ENCODE results near the gene RFWD3.
"Not testable (repeated sequence)": the region's sequence is repeated elsewhere in the genome, so short reads cannot be mapped to it uniquely, and the experiment has no call there.

Gene RFWD3

DNA sequence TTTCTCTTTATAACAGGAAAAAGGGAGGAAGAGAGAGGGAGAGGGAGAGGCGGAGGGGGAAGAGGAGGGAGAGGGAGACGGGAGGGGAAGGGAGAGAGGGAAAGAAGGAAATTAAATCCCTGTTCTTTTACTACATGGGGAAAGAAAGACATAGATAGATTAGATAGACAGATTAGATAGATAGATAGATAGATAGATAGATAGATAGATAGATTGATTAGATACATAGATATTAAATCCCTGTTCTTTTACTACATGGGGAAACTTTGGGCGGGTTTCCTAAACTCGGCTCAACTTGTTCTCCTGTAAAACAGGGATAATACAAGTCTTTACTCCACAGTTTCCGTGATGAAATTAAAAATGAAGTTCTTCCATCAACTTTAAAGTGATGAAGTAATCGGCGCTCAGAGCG lies 661 bp downstream of the RFWD3 start:
- no peak for DNase-seq (ENCODE audit: low read depth)

DNA sequence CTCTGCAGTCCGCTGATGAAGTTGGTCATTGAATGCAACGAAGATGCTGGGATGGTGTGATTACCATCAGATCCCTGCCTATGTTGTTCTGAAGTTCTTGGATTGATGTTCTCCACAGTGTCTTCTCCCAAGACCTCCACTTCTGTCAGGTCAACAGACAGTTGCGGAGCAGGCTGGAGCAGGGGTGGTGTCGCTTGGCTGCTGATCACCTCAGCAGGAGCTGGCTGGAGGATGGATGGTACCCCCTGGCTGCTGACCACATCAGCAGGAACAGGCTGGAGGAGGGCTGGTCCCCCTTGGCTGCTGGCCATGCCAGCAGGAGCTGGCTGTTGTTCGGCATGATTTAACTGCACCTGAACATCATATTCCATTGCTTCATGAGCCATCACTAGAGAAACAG lies 5.6 kb downstream of the RFWD3 start:
- no peak for DNase-seq (ENCODE audit: low read depth)

DNA sequence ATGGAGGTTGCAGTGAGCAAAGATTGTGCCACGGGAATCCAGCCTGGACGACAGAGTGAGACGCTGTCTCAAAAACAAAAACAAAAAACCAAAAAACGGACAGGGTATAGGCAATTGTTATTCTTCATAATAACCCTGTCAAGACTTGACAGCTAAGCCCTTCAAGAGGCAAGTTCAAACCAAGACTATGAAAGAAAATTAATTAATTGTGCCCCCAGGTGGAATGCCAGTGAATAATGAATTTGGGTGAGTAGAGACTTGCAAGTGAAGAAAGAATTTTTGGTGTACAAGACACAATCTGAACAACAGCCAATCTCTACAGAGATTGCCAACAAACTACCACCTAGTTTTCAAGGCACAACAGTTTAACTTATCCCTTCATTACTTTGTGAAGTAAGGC lies 6.3 kb downstream of the RFWD3 start:
- DNase-seq (ENCODE audit: low read depth): no peak

DNA sequence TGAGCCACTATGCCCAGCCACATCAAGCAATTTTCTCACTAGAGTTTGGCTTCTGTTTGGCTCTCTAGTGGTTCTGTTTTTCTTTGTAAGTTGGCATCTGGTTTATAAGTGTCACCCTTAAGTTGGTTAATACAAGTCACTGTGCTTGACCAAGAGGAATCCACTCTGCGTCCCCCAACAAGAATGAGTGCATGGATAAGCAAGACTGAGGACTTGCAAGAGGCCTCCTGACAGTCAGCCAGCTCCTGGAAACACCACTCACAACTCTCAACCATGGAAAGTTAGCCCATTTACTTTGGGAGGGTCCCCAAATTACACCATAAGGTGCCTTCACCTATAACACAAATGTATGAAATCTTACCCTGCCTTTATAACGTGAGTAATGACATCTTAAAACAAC lies 7.6 kb downstream of the RFWD3 start:
- DNase-seq (ENCODE audit: low read depth): no peak

DNA sequence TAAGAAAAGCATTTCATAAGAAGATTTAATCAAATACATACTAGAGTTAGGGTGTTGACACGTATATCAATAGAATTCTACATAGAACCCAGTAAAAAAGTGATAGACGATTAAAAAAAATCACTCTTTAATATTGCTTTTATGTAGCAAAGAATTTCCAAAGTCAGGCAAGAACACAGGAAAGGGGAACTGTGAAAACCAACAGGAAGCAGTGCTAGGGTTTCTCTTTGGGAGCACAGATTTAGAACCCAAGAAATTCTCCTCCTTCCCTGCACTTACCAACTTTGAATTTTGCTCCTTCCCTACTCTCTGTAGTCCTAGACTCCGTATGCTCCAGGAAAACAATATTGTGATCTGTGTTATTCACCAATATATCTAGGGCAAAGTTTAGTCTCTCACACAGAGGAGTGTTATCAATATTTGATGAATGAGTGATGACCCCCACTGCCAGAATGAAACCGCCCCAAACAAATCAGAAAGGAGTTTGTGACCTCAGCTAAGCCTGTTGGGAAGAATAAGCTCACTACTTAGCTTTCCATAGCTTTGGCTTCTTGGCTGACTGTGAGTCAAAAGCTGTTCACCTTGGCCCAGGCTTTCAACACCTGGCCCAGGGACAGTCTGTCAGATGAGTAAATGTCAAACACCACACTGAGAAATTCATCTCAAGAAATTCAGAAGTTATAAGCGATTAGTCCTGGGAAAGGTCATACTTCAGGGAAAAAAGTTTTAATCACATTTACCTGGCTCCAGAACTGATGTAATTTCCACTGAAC lies 8.6 kb downstream of the RFWD3 start:
- DNase-seq (ENCODE audit: low read depth): no peak

DNA sequence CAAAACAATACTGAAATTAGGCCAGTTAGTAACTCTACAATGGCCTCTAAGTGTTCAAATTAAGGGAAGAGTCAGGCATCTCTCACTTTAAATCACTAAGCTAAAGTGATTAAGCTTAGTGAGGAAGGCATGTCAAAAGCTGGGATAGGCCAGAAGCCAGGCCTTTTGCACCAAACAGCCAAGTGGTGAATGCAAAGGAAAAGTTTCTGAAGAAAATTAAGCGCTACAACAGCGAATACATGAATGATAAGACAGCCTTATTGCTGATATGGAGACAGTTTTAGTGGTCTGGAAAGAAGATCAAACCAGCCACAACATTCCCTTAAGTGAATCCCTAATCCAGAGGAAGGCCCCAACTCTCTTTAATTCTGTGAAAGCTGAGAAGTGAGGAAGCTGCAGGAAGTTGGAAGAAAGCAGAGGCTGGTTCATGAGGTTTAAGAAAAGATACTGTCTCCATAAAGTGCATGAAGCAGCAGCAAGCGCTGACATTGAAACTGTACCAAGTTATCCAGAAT lies 12.1 kb downstream of the RFWD3 start:
- DNase-seq (ENCODE audit: low read depth): no peak

DNA sequence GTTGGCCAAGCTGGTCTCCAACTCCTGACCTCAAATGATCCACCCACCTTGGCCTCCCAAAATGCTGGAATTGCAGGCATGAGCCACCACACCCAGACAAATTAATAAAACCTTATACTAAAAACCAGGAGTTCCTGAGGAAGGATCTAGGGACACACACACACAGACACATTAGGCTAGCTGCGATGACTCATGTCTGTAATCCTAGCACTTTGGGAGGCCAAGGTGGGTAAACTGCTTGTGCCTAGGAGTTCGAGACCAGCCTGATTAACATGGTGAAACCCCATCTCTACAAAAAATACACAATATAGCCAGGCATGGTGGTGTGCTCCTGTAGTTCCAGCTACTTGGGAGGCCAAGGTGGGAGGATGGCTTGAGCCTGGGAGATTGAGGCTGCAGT lies 13.8 kb downstream of the RFWD3 start:
- not testable (repeated sequence) for DNase-seq (ENCODE audit: low read depth)

DNA sequence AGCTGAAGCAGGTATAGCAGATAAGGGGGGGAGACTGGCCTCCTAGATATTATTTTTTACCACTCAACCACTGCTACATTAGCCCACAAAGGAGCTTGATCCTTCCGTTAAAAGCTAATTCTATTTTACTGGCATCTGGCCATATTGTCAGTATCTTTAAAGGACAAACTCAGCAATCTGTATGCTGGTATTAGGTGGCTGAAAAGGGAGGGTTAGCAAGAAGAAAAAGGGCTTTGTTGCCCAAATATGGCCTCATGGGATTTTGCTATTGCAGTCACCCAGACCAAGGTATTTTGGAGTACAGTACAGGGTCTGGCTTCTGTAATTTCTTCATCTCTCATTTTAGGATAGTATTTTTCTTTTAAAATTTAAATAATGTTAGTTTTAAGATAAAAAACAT lies 14.4 kb downstream of the RFWD3 start:
- no peak for DNase-seq (ENCODE audit: low read depth)

DNA sequence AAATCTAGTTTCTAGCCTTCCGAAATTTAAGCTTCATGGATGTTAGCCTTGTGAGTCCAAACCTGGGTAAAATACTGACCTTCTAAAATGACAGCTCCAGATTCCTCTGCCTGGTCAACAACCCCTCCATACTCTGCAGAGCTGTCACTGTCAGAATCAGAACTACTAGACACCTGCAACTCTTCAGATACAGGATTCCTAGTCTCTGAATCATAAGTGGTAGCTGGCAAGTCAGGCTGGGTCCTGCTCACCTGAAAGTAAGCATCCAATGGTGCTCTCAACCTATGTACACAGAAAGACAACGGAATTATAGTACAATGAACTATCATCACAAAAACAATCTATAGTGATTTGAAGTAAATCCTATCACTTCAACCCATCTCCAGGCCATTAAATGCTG lies 14.8 kb downstream of the RFWD3 start:
- no peak for DNase-seq (ENCODE audit: low read depth)

DNA sequence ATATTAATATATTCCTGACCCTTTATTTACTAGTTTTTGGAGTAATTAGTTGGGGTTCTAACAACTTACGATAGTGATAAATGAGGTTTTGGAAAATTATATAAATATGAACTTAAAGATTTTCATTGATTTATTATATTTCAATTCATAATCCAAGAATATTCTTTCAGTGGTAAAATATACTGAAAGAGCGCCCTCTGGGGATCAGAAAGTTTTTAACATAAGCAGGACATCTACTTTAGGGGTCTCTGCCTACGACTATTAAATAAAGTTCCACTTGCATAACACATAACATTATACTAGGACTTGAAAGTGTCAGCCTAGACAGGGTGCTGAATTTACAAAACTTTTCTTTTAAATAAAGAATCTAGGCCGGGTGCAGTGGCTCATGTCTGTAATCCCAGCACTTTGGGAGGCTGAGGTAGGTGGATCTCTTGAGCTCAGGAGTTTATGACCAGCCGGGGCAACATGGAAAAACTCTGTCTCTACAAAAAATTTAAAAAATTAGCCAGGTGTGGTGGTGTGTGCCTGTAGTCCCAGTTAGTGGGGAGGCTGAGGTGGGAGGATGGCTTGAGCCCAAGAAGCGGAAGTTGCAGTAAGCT lies 15.6 kb downstream of the RFWD3 start:
- DNase-seq (ENCODE audit: low read depth): no peak

DNA sequence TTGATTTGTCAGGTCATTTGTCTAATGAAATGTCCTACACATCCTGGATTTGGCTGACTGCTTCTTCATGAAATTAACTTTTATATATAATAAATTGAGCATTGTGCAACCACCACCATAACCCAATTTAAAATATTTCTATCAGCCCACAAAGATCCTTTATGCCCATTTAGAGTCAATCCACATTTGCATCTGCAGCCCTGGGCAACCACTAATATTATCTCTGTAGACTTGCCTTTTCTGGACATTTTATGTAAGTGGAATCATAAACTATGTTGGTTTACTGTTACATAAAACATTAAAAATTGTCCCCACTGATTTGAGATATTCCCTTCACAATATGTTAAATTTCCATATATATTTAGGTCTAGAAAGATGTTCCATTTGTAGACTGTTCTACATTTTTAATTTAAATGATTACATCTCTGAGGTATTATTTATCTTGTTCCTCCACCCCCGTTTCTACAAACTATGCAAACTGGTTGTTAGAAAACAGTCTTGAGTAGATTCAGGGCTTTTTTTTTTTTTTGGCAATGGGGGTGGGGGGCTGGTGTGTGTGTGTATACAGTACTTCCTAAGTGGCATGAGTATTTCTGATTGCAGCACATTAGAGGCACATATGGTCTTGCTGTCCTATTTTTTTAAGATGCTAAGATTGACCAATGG lies 16.7 kb downstream of the RFWD3 start:
- no peak for DNase-seq (ENCODE audit: low read depth)

DNA sequence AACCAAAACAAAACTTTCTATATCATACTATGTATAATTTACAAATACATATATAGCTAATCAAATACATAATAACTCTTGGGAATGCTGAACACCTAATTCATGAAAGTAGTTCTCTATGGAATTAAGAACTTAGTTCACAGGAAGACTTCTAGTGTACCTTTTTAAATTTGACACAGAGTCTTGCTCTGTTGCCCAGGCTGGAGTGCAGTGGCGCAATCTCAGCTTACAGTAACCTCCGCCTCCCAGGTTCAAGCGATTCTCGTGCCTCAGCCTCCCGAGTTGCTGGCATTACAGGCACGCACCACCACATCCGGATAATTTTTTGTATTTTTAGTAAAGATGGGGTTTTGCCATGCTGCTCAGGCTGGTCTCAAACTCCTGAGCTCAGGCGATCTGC lies 24.7 kb downstream of the RFWD3 start:
- DNase-seq (ENCODE audit: low read depth): no peak

DNA sequence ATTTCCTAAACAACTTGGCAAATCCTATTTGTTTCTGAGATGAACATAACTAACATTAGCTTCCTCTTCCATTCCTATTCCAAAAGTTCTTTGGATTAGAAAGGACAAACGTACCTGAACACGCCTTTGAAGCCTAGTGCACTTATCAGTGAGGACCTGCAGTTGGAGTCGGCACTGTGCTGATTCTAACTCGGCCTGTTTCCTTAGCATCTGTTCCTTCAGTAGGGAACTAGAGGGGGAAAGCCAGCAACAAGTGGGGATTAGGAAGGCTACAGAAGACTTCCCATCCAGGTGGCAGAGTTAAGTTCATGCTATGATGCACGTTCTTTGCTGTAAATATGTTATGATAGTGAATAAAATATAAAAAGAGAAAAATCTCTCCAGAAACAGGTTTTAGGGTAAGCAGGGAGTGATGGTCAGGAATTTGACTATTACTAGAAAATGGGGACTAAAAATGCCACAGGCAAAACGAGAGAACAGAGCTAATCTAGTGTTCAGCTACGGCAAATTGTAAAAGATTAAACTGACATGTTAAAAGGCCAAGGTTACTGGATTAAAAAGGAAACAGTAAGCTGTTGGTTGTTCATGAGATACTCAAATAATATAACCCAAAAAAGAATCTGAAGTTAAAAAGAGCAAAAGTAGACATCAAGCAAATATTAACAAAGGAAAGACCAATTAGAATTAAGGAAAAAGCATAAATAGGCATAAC lies 28.8 kb downstream of the RFWD3 start:
- DNase-seq (ENCODE audit: low read depth): no peak

DNA sequence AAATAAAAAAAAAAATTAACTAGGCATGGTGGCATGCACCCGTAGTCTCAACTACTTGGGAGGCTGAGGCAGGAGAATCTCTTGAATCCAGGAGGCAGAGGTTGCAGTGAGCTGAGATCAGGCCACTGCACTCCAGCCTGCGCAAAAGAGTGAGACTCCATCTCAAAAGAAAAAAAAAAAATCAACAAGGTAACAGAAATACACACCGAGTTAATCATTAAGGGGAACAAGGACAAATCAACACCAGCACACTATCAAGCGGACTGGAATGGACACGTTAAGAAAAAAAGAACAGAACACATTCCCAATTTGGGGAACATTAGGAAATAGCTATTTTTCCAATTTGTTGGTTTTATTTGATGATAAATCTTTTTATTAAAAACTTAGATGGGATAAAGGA lies 31.4 kb downstream of the RFWD3 start:
- DNase-seq (ENCODE audit: low read depth): no peak

DNA sequence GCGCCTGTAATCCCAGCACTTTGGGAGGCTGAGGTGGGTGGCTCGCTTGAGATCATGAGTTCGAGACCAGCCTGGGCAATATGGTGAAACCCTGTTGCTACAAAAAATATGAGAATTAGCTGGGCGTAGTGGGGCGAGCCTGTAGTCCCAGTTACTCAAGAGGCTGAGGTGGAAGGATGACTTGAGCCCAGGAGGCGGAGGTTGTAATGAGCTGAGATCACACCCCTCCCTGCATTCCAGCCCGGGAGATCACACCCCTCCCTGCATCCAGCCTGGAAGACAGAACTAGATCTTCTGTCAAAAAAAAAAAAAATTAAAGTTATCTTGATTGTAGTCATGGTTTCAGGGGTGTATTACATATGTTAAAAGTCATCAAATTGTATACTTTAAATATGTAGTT lies 33.0 kb downstream of the RFWD3 start:
- no peak for DNase-seq (ENCODE audit: low read depth)

DNA sequence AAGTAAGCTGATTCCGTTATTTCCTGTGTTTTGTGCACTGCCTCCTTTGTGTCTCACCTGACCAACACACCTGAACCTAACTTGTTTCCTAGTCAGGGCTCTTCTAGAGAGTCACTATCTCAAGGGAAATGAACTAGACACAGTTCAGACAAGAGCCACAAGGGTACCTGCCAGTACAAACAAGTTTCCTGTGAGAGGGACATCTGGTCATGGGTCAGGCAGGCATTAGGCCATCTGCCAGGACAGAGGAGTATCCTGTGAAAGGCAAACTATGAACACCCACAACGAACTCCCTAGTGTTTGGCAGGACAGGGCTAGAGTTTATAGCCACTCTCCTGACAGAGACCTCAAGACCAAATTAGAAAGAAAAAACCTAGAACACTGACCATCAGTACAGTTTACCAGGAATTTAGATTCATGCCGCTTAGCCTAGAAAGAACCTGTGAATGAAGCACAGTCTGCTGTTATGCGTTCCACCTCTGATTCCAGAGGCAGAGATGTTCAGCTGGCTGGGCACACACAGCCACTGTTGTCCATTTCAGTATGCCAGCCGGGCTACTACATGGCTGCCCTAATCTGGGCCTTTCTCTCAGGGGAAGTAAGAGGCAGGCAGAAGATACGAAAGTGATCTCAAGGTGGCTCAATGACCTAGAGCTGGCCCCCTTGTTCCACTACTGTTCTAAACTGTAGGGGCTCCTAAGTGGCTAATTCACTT lies 39.0 kb downstream of the RFWD3 start:
- no peak for DNase-seq (ENCODE audit: low read depth)

DNA sequence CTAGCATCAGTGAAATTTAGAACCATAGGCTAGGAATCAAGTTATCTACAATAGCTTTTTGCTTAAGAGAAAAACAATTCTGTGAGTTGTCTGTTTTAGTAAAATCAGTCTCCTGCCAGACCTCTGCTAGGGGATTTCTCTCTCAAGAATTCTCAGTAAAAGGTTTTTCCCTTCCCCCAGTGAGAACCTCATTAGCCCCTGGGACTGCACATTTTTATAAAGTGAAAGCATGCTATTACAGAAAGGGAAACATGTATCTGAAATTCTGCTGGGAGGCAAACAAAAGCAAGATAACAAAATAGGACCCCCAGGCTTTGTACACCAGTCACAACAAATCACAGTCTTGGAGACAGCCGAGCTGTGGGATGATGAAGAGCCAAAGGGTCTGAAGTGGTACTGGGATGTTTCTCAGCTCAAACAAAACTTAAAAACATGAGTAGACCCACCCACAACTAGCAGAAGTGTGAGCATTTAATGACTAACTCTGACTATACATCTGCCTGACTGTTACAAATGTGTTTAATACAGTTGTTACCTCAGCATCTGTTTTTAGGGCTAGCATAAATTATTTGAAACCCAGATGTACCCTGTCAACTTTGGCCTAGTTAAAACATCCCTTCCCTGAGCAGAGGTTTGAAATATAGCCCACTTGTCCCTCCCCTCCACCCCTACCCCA lies 39.8 kb downstream of the RFWD3 start:
- DNase-seq (ENCODE audit: low read depth): no peak

DNA sequence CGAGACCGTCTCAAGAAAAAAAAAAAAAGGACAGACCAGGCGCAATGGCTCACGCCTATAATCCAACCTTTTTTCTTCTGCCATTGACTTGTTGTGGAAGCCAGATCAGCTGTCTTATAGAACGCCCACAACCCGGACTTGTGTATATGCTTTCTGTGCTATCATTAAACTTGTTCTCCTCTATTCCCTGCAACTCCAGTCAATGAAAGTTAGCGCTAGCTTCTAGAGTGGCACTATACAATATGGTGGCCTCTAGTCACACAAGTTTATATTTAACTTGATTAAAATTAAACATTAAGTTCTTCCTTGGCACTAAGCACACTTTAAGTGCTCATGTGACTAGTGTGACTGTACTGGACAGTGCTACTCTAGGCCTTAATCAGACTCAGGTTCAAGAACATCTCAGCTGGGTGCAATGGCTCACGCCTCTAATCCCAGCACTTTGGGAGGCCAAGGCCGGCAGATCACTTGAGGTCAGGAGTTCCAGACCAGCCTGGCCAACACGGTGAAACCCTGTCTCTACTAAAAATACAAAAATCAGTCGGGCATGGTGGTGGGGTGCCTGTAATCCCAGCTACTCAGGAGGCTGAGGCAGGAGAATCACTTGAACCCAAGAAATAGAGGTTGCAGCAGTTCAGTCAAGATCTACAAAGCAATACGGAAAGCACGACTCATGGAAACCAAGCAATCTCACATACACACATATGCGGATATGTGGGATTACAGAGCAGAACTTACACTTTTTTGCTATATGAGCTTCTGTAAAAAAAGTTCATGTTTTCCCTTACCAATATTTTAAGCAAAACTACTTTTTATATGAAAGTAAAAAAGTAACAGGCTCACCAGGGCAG lies 41.0 kb downstream of the RFWD3 start:
- DNase-seq (ENCODE audit: low read depth): no peak

DNA sequence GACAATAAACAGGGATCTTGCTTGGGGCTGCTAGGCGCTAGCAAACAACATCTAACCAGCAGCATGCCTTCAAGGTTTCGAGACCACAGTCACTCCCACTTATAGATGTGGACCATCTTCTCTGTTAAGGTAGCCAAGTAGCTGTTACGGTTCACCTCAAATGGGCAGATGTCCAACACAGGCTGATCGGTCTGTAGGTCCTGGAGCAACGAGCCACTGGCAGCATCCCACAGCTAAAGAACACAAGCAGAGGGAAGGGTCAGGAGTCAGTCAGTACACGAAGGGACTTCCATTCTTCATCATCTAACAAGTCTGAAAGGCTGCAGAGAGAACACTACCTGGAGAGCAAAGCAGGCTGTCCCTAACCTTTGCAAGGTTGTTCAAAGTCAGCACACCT lies 42.8 kb downstream of the RFWD3 start:
- no peak for DNase-seq (ENCODE audit: low read depth)

DNA sequence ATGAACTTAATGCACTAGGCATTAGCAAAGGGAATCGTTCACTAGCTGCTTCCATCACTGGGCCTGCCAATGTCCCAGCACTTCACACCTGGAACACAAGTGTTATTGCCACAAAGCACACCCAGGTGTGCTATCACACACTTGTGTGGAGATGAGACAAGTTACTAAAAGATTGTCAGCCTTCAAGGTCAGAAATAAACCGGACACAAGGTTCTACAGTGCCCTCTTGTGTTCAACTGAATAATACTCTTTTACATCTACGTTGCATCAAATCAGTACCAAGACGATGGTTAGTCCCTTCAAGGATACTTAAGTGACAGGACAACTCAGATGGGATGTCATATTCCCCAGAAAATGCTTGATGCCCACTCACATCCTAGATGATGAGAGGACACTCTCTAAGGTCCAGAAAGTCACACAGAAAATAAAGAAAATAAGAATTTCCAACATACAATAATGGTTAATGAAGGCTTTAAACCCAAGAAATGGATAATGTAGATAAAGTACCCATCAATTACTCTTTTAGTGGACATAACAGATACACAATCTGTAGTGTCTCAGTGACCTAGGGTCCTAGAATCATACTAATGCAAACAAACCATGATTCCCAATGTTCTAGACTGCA lies 43.4 kb downstream of the RFWD3 start:
- DNase-seq (ENCODE audit: low read depth): no peak

Data from stimulated activated CD8-positive, alpha-beta memory T cell treated with anti-CD3 and anti-CD28 coated beads, Interleukin-4, amount 100 ng/mL, for 24 hours (primary cell).